Trophoblast cell (in vitro differentiated cells and primary cell): ENCODE data around the gene PIK3C2B.

Experiments used
- DNase-seq, 2 donors: peaks; one replicate each; pipeline ENCODE4 v3.0.0-alpha.2; 2016
- H2AFZ ChIP-seq: 2 replicates; pipeline ENCODE4 v1.6.1; 2013; ENCODE audit warnings: low read length, moderate library complexity, mild to moderate bottlenecking; ENCODE audit not compliant: insufficient read depth, poor library complexity
- H2AK5ac ChIP-seq: 2 replicates; pipeline ENCODE4 v1.6.1; 2013; ENCODE audit warnings: mild to moderate bottlenecking, low read length
- H2BK120ac ChIP-seq: 2 replicates; pipeline ENCODE4 v1.6.1; 2013; ENCODE audit warnings: low read length, mild to moderate bottlenecking, moderate library complexity; ENCODE audit not compliant: insufficient read depth, poor library complexity
- H2BK12ac ChIP-seq: 2 replicates; pipeline ENCODE4 v1.6.1; 2013; ENCODE audit warnings: mild to moderate bottlenecking, low read length, moderate library complexity
- H2BK5ac ChIP-seq: 2 replicates; pipeline ENCODE4 v1.6.1; 2013; ENCODE audit warnings: low read length, low read depth, moderate library complexity, mild to moderate bottlenecking; ENCODE audit not compliant: poor library complexity
- H3K14ac ChIP-seq: 2 replicates; pipeline ENCODE4 v1.6.1; 2013; ENCODE audit warnings: mild to moderate bottlenecking, low read length
- H3K18ac ChIP-seq: 2 replicates; pipeline ENCODE4 v1.6.1; 2013; ENCODE audit warnings: mild to moderate bottlenecking, low read length
- H3K23ac ChIP-seq: 2 replicates; pipeline ENCODE4 v1.6.1; 2013; ENCODE audit warnings: low read length
- H3K27ac ChIP-seq: 2 replicates; pipeline ENCODE4 v1.5.1; 2013; ENCODE audit warnings: low read depth, mild to moderate bottlenecking, inconsistent platforms, low read length, moderate library complexity
- H3K27me3 ChIP-seq: 2 replicates; pipeline ENCODE4 v1.6.1; 2013; ENCODE audit warnings: inconsistent platforms, mild to moderate bottlenecking, low read length, moderate library complexity; ENCODE audit not compliant: insufficient read depth
- H3K36me3 ChIP-seq, 2 experiments: 1 replicate in 1 of 2; 2 replicates in 1 of 2; pipeline ENCODE4 v1.6.1; 2013; ENCODE audit warnings: low read length in 2 of 2, mild to moderate bottlenecking in 2 of 2, moderate library complexity in 1 of 2; ENCODE audit not compliant: insufficient read depth in 2 of 2, control insufficient read depth in 1 of 2
- H3K4ac ChIP-seq: 2 replicates; pipeline ENCODE4 v1.6.1; 2013; ENCODE audit warnings: low read depth, mild to moderate bottlenecking, low read length, moderate library complexity
- H3K4me1 ChIP-seq, 2 experiments: 1 replicate in 1 of 2; 2 replicates in 1 of 2; pipeline ENCODE4 v1.6.1; 2013; ENCODE audit warnings: low read length in 2 of 2, mild to moderate bottlenecking in 2 of 2, moderate library complexity in 1 of 2; ENCODE audit not compliant: insufficient read depth in 2 of 2, control insufficient read depth in 1 of 2
- H3K4me2 ChIP-seq: 2 replicates; pipeline ENCODE4 v1.6.1; 2013; ENCODE audit warnings: inconsistent platforms, mild to moderate bottlenecking, low read length, moderate library complexity
- H3K4me3 ChIP-seq: 2 replicates; pipeline ENCODE4 v1.5.1; 2013; ENCODE audit warnings: mild to moderate bottlenecking, low read depth, low read length, inconsistent platforms
- H3K79me1 ChIP-seq: one replicate; pipeline ENCODE4 v1.6.1; 2013; ENCODE audit warnings: low read length
- H3K79me2 ChIP-seq: 2 replicates; pipeline ENCODE4 v1.6.1; 2013; ENCODE audit warnings: low read length, mild to moderate bottlenecking; ENCODE audit not compliant: control insufficient read depth, insufficient read depth, poor library complexity
- H3K9ac ChIP-seq: 2 replicates; pipeline ENCODE4 v1.6.1; 2013; ENCODE audit warnings: mild to moderate bottlenecking, low read length
- H3K9me3 ChIP-seq: 2 replicates; pipeline ENCODE4 v1.6.1; 2013; ENCODE audit warnings: low read depth, mild to moderate bottlenecking, control low read depth, inconsistent platforms, low read length; ENCODE audit not compliant: insufficient read depth
- H4K12ac ChIP-seq: 2 replicates; pipeline ENCODE4 v1.6.1; 2013; ENCODE audit warnings: low read depth, mild to moderate bottlenecking, low read length, moderate library complexity
- H4K8ac ChIP-seq: 2 replicates; pipeline ENCODE4 v1.6.1; 2013; ENCODE audit warnings: low read depth, mild to moderate bottlenecking, low read length, moderate library complexity
- H4K91ac ChIP-seq: one replicate; pipeline ENCODE4 v1.6.1; 2013; ENCODE audit warnings: low read depth, mild to moderate bottlenecking, low read length, moderate library complexity
- WGBS: extraction: QIAGEN DNeasy Blood & Tissue Kit; methylation state at CpG from one replicate; pipeline ENCODE4 v1.1.7; 2013; ENCODE audit warnings: missing lambda C conversion rate; ENCODE audit not compliant: insufficient read length, insufficient coverage; ENCODE audit errors: extremely low coverage; 5-methylcytosine and 5-hydroxymethylcytosine counted together

Gene PIK3C2B

DNA sequence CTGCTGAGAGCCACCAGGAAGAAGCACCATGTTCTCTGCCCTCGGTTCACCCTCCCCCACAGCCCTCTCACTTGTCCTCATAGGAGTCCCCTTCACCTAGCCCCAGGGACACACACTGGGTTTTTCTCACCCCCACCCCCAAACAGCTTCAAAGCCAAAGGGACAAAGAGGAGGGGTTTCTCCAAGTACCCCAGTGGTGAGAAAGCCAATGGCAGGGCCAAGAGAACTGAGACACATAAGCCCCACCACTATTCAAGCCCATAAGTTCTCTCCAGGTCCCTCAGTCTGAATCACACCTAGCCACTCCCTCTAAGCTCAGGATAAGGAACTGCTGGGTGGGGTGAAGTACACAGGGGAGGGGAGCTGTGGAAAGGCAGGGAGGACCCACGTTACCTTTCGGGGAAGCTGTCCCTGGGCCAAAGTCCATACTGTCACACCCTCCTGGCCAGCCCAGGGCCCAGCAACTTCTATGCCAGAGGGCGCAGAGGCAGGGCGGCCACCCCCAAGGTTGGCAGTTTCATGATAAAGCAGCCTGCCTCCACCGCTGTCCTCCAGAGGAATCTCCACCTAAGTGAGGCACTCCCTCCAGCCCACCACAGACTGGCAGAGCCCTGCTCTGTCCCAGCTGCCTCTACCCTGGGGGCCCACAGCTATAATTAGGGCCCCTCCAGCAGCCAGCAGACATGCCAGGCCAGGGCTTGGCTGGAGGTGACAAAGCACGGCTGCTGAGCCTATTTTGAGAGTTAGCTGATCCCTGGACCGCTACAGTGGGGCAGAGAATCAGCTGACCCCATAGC, 43.9 kb downstream of the PIK3C2B start:
- Histone ChIP-seq H3K9me3 (no peaks in the 10 kb centered on the region), H4K91ac (no peak overlapping the region), H3K14ac (no peak overlapping the region), H2BK12ac (no peak overlapping the region), H3K79me2 (no peaks in the 10 kb centered on the region), H3K27ac (no peak overlapping the region), H2BK120ac (no peak overlapping the region), H3K4me1 (peaks cover 0 to 7% of the 10 kb centered on the region in 2 experiments), H2AFZ (no peak overlapping the region), H4K8ac (no peak overlapping the region), H3K79me1 (no peaks in the 10 kb centered on the region), H3K4me3 (no peak overlapping the region), H3K4me2 (no peak overlapping the region), H4K12ac (no peak overlapping the region), H3K18ac (no peak overlapping the region), H2AK5ac (no peak overlapping the region), H3K4ac (no peak overlapping the region), H2BK5ac (no peak overlapping the region), H3K23ac (no peak overlapping the region), H3K36me3 (peaks cover 10 to 23% of the 10 kb centered on the region in 2 experiments), H3K27me3 (no peaks in the 10 kb centered on the region), H3K9ac (no peak overlapping the region)
- DNase-seq: peak; percentile 52 to 61
- no CpG with 5 or more reads among the region's 8 CpGs for WGBS

- Histone ChIP-seq H3K27me3 (no peaks in the 10 kb centered on the region), H2BK12ac (no peak overlapping the region), H4K12ac (no peak overlapping the region), H3K4me1 (peaks cover 0 to 7% of the 10 kb centered on the region in 2 experiments), H3K79me2 (no peaks in the 10 kb centered on the region), H3K27ac (peak overlapping the region; percentile 41), H3K18ac (no peak overlapping the region), H2AK5ac (no peak overlapping the region), H3K4me3 (no peak overlapping the region), H4K8ac (no peak overlapping the region), H3K36me3 (peaks cover 10 to 17% of the 10 kb centered on the region in 2 experiments), H3K23ac (no peak overlapping the region), H3K4me2 (no peak overlapping the region), H3K14ac (no peak overlapping the region), H3K79me1 (no peaks in the 10 kb centered on the region), H2BK120ac (no peak overlapping the region), H3K9me3 (no peaks in the 10 kb centered on the region), H2BK5ac (no peak overlapping the region), H2AFZ (no peak overlapping the region), H3K4ac (no peak overlapping the region), H4K91ac (peak overlapping the region; percentile 37), H3K9ac (no peak overlapping the region)
- WGBS: no CpG with 5 or more reads among the region's 8 CpGs
- DNase-seq: no peak
These were observed 44.8 kb downstream of the PIK3C2B start for GRCh38 chr1:204449678-204450280.

- Histone ChIP-seq H4K91ac (no peak overlapping the region), H3K36me3 (peaks cover 10 to 17% of the 10 kb centered on the region in 2 experiments), H3K9me3 (no peaks in the 10 kb centered on the region), H3K79me2 (no peaks in the 10 kb centered on the region), H3K9ac (no peak overlapping the region), H3K14ac (no peak overlapping the region), H2BK120ac (no peak overlapping the region), H3K27me3 (no peaks in the 10 kb centered on the region), H2BK5ac (peak overlapping the region; percentile 9), H3K4me1 (peaks cover 0 to 5% of the 10 kb centered on the region in 2 experiments), H3K4ac (no peak overlapping the region), H3K27ac (peak overlapping the region; percentile 41), H2BK12ac (no peak overlapping the region), H4K8ac (peak overlapping the region; percentile 13), H3K18ac (no peak overlapping the region), H3K4me3 (no peak overlapping the region), H3K23ac (no peak overlapping the region), H3K79me1 (no peaks in the 10 kb centered on the region), H2AK5ac (no peak overlapping the region), H4K12ac (no peak overlapping the region), H2AFZ (no peak overlapping the region), H3K4me2 (no peak overlapping the region)
- DNase-seq: peak; percentile 78
- WGBS: no CpG with 5 or more reads among the region's 6 CpGs
These were observed 45.5 kb downstream of the PIK3C2B start for GRCh38 chr1:204448991-204449677.

GRCh38 chr1:204448344-204448964, 46.2 kb downstream of the PIK3C2B start:
- Histone ChIP-seq H2BK120ac (no peak overlapping the region), H2AFZ (no peak overlapping the region), H2AK5ac (no peak overlapping the region), H3K79me1 (peaks cover 3% of the 10 kb centered on the region), H3K18ac (no peak overlapping the region), H2BK5ac (peak overlapping the region; percentile 9), H3K9me3 (no peaks in the 10 kb centered on the region), H4K91ac (no peak overlapping the region), H3K4me2 (no peak overlapping the region), H3K27me3 (no peaks in the 10 kb centered on the region), H2BK12ac (no peak overlapping the region), H3K79me2 (no peaks in the 10 kb centered on the region), H4K12ac (no peak overlapping the region), H4K8ac (no peak overlapping the region), H3K9ac (no peak overlapping the region), H3K23ac (no peak overlapping the region), H3K4me3 (no peak overlapping the region), H3K14ac (no peak overlapping the region), H3K4me1 (peaks cover 3 to 11% of the 10 kb centered on the region in 2 experiments), H3K36me3 (peaks cover 10 to 22% of the 10 kb centered on the region in 2 experiments), H3K27ac (peak overlapping the region; percentile 41), H3K4ac (no peak overlapping the region)
- DNase-seq: peak; percentile 97 to 98
- WGBS: no CpG with 5 or more reads among the region's 7 CpGs
